AG04450 (cell line): ENCODE measurements around the gene MSANTD2. TPM values are rescaled to one million over a fixed set of nuclear protein-coding genes. Genes with fewer than 3 reads are reported as not detected.
A peak's percentile ranks its signal among the peaks of the same experiment; 100 is the strongest.

ENCODE experiments used
- CTCF ChIA-PET: fragments of 300-600, 350-600 bp; formaldehyde crosslinking; extraction: SDS; loops from one replicate; lab custom pipeline; 2022; ENCODE audit warnings: antibody characterized with exemption, inconsistent platforms; lab: Charles Lee
- POLR2A ChIA-PET: fragments of 350-600 bp; formaldehyde crosslinking; extraction: SDS; loops from one replicate; lab custom pipeline; 2021; ENCODE audit warnings: antibody characterized with exemption, inconsistent platforms; lab: Yijun Ruan, JAX
- DNase-seq: peaks from one replicate; pipeline ENCODE4 v3.0.0-alpha.2; 2011; ENCODE audit warnings: low read depth, low spot score
- H3K27ac ChIP-seq: one replicate; pipeline ENCODE4 v1.5.1; 2012; ENCODE audit warnings: low read depth, low read length, control low read depth
- H3K27me3 ChIP-seq: one replicate; pipeline ENCODE4 v1.6.0; 2012; ENCODE audit warnings: low read length; ENCODE audit not compliant: control insufficient read depth, insufficient read depth
- H3K4me3 ChIP-seq: 2 replicates; pipeline ENCODE4 v1.5.1; 2011; ENCODE audit warnings: mild to moderate bottlenecking, low read depth, low read length, control low read depth
- H3K9me3 ChIP-seq: 2 replicates; pipeline ENCODE4 v1.5.1; 2012; ENCODE audit warnings: low read length; ENCODE audit not compliant: control insufficient read depth, insufficient read depth
- polyA plus RNA-seq: library from polyadenylated mRNA; depleted of rRNA; stranded (reverse); fragments of >200 nt; gene quantifications from 2 replicates; pipeline ENCODE4 v1.2.3, GENCODE V29; 2011
- TF ChIP-seq, protein P1 (sequence below): IDR thresholded peaks from 2 replicates; pipeline ENCODE4 v1.5.1; 2011; ENCODE audit warnings: low read depth, low read length, control low read depth, inconsistent platforms

Gene MSANTD2
- polyA plus RNA-seq, 1 experiment = 9.8 TPM

DNA sequence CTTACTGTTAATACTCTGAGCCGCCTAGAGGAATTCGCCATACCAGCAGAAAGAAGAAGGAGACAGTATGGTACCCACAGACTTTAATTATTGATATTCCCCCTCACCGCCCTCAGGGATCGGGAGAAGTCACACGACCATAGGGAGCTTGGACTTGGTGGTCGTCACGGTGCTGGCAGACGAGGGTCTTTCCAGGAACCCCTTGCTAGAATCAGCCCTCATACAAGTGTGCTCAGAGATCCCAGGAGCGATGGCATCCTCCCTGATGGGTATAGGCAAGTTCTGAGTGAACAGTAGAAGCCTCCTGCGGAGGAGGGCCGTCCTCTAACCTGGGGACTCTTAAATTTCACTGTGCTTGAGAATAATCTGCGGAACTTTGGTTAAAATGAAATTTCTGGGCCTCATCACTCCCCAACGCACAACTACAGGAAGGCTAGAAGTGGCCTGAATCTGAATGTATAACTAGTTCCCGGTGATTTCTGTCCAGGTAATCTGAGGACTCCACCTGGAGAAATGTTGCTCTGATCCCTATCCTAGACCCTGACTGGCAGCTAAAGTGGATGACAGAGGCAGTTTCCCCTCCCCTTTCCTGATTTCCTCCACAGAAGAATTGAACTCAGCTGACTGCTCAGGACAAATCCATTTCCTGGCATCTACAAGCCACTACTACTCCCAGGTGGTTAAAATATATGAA, 52.7 kb downstream of the MSANTD2 start:
- ChIA-PET POLR2A (interaction anchor here (0.6 to 1.2 kb wide), 2 partner anchors 74 to 89 kb away, joined by 3 to 5 read pairs; partner anchors contain the start of genes SIAE and SPA17), CTCF (interaction anchor here (1.0 to 2.1 kb wide), 6 partner anchors 8 to 103 kb away, joined by 7 to 10 read pairs (median 8); no protein-coding TSS in a partner anchor)
- H3K9me3 ChIP-seq = peaks cover 3% of the 10 kb centered on the region; the same call in 1 of the 2 replicates
- TF ChIP-seq, protein P1, sequence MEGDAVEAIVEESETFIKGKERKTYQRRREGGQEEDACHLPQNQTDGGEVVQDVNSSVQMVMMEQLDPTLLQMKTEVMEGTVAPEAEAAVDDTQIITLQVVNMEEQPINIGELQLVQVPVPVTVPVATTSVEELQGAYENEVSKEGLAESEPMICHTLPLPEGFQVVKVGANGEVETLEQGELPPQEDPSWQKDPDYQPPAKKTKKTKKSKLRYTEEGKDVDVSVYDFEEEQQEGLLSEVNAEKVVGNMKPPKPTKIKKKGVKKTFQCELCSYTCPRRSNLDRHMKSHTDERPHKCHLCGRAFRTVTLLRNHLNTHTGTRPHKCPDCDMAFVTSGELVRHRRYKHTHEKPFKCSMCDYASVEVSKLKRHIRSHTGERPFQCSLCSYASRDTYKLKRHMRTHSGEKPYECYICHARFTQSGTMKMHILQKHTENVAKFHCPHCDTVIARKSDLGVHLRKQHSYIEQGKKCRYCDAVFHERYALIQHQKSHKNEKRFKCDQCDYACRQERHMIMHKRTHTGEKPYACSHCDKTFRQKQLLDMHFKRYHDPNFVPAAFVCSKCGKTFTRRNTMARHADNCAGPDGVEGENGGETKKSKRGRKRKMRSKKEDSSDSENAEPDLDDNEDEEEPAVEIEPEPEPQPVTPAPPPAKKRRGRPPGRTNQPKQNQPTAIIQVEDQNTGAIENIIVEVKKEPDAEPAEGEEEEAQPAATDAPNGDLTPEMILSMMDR = no peak
- peak overlapping the region; percentile 21 for H3K27ac ChIP-seq
- H3K4me3 ChIP-seq = no peak overlapping the region
- DNase-seq = no peak
- H3K27me3 ChIP-seq = peaks cover 8% of the 10 kb centered on the region

DNA sequence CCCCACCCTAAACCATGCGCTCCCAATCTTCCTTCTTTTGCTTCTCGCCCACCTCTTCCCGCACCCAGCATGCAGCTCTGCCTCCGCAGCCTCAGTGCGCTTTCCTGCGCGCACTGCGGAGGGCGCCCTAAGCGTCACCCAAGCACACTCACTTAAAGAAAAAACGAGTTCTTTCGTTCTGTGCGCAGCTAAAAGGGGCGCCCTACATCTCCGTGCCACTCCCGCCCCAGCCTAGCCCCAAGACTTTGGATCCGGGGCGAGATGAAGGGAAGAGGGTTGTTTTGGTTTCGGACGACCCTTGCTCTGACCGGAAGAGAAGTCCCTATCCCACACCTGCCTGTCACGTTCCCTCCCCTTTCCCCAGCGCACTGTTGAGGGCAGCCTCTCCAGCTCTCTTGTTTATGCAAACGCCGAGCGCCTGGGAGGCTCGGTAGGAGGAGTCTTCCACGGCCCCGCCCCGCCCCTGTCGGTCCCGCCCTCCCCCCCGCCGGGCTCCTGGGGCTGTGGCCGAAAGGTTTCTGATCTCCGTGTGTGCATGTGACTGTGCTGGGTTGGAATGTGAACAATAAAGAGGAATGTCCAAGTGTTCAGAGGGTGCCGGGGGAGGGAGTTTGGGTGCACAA, 53.5 kb downstream of the MSANTD2 start:
- CTCF ChIA-PET = interaction anchor here (0.8 to 2.1 kb wide), 13 partner anchors 9 to 129 kb away, joined by 3 to 10 read pairs (median 6); no protein-coding TSS in a partner anchor
- Histone ChIP-seq H3K27ac (peak overlapping the region; percentile 47), H3K4me3 (peak overlapping the region; percentile 64), H3K27me3 (peaks cover 3% of the 10 kb centered on the region), H3K9me3 (peaks cover 3% of the 10 kb centered on the region; the same call in 1 of the 2 replicates)
- DNase-seq = peak; percentile 27
- TF ChIP-seq, protein P1 = peak; percentile 63
- POLR2A ChIA-PET = interaction anchor here (1.2 kb wide), 1 partner anchor 73 kb away, joined by 5 read pairs; the partner anchor contains the start of genes SIAE and SPA17

DNA sequence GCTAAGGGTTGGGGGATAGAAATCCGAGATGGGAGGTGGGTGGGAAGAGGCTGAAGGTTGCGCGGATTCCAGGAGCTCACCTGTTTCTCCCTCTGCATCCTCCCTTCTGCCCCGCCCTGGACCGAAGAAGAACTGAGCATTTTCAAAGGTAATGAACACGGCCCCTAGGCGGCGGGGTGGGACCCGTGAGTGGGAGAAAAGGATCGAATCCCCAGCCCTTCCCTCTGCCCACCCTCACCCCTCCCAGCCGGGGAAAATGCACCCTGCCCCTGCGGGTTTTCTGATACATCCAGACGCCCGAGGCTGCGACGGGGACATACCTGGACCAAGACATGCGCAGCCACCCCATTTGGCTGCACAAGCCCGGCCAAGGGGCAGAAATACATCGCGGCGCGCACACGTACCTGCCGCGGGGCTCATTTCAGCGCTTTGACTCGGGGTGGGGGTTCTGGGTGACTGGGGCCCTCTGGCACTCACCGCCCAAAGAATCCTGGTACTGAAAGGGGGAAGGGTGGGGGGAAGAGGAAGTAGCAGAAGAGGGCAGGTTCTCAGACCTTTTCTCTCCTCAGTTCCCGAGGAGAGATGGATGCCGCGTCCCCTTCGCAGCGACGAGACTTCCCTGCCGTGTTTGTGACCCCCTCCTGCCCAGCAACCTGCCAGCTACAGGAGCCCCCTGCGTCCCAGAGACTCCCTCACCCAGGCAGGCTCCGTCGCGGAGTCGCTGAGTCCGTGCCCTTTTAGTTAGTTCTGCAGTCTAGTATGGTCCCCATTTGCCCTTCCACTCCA, 54.2 kb downstream of the MSANTD2 start:
- Histone ChIP-seq H3K9me3 (peaks cover 3% of the 10 kb centered on the region; the same call in 1 of the 2 replicates), H3K27me3 (no peaks in the 10 kb centered on the region), H3K27ac (no peak overlapping the region), H3K4me3 (peak overlapping the region; percentile 64)
- CTCF ChIA-PET = interaction anchor here (0.8 to 2.1 kb wide), 15 partner anchors 9 to 130 kb away, joined by 3 to 10 read pairs (median 5); no protein-coding TSS in a partner anchor
- POLR2A ChIA-PET = interaction anchor here (0.7 to 1.2 kb wide), 2 partner anchors 21 to 72 kb away, joined by 3 to 5 read pairs; partner anchors contain the start of genes SIAE and SPA17
- TF ChIP-seq, protein P1 = peak; percentile 42
- DNase-seq = no peak

DNA sequence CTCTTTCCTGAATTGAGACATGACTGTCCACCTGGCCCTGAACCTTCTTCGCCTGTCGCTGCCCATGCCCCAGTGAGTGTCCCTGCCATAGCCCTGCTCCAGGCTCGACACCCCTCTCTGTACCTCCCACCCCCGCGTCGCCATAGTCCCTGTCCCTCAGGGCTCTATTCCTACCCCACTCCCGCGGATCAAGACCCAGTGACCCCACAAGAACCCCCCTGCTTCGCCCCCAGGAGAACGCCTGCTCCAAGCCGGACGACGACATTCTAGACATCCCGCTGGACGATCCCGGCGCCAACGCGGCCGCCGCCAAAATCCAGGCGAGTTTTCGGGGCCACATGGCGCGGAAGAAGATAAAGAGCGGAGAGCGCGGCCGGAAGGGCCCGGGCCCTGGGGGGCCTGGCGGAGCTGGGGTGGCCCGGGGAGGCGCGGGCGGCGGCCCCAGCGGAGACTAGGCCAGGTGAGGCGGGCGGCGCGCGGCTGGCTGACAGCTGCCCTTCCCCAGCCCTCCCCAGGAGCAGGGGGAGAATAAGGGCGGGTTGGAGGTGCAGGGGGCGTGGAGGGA, 54.9 kb downstream of the MSANTD2 start:
- no peak overlapping the region for H3K27ac ChIP-seq
- TF ChIP-seq, protein P1 = no peak
- CTCF ChIA-PET = interaction anchor here (0.9 to 2.1 kb wide), 7 partner anchors 10 to 131 kb away, joined by 3 to 10 read pairs (median 4); no protein-coding TSS in a partner anchor
- POLR2A ChIA-PET = interaction anchor here (0.7 kb wide), 1 partner anchor 21 kb away, joined by 3 read pairs; no protein-coding TSS in a partner anchor
- DNase-seq = no peak
- H3K9me3 ChIP-seq = peaks cover 3% of the 10 kb centered on the region; the same call in 1 of the 2 replicates
- peak overlapping the region; percentile 64; the same call in 1 of the 2 replicates for H3K4me3 ChIP-seq
- H3K27me3 ChIP-seq = no peaks in the 10 kb centered on the region
